ENCODE data around the gene CD109.

The CD109 gene

GRCh38 chr6:73727114-73727513 lies 31.1 kb downstream of the CD109 start:
- no peak for DNase-seq (ENCODE audit: low spot score)

GRCh38 chr6:73728548-73729205 lies 32.7 kb downstream of the CD109 start:
- DNase-seq (ENCODE audit: low spot score): no peak

GRCh38 chr6:73731285-73731684 lies 35.3 kb downstream of the CD109 start:
- no peak for DNase-seq (ENCODE audit: low spot score)

GRCh38 chr6:73732845-73733675 lies 37.1 kb downstream of the CD109 start:
- peak; percentile 62 for DNase-seq (ENCODE audit: low spot score)

- DNase-seq (ENCODE audit: low spot score): no peak
Observed at GRCh38 chr6:73733791-73734190, 37.8 kb downstream of the CD109 start.

- DNase-seq (ENCODE audit: low spot score): no peak
Observed at GRCh38 chr6:73734832-73735453, 38.9 kb downstream of the CD109 start.

GRCh38 chr6:73738367-73739028 lies 42.5 kb downstream of the CD109 start:
- DNase-seq (ENCODE audit: low spot score): no peak

GRCh38 chr6:73739096-73739495 lies 43.1 kb downstream of the CD109 start:
- peak; percentile 45 for DNase-seq (ENCODE audit: low spot score)

- no peak for DNase-seq (ENCODE audit: low spot score)
Observed at GRCh38 chr6:73742433-73742832, 46.4 kb downstream of the CD109 start.

GRCh38 chr6:73743081-73743480 lies 47.1 kb downstream of the CD109 start:
- no peak for DNase-seq (ENCODE audit: low spot score)

- no peak for DNase-seq (ENCODE audit: low spot score)
Observed at GRCh38 chr6:73743556-73743955, 47.6 kb downstream of the CD109 start.

- no peak for DNase-seq (ENCODE audit: low spot score)
Observed at GRCh38 chr6:73746787-73747186, 50.8 kb downstream of the CD109 start.

GRCh38 chr6:73747289-73747688 lies 51.3 kb downstream of the CD109 start:
- DNase-seq (ENCODE audit: low spot score): no peak

GRCh38 chr6:73752943-73753342 lies 56.9 kb downstream of the CD109 start:
- DNase-seq (ENCODE audit: low spot score): no peak

- DNase-seq (ENCODE audit: low spot score): no peak
Observed at GRCh38 chr6:73766040-73766439, 70.0 kb downstream of the CD109 start.

- no peak for DNase-seq (ENCODE audit: low spot score)
Observed at GRCh38 chr6:73768558-73768957, 72.6 kb downstream of the CD109 start.

- no peak for DNase-seq (ENCODE audit: low spot score)
Observed at GRCh38 chr6:73769976-73770375, 74.0 kb downstream of the CD109 start.

- no peak for DNase-seq (ENCODE audit: low spot score)
Observed at GRCh38 chr6:73774311-73774774, 78.3 kb downstream of the CD109 start.

- no peak for DNase-seq (ENCODE audit: low spot score)
Observed at GRCh38 chr6:73779943-73780342, 83.9 kb downstream of the CD109 start.

- no peak for DNase-seq (ENCODE audit: low spot score)
Observed at GRCh38 chr6:73782911-73783310, 86.9 kb downstream of the CD109 start.

GRCh38 chr6:73784726-73785505 lies 88.9 kb downstream of the CD109 start:
- no peak for DNase-seq (ENCODE audit: low spot score)

- no peak for DNase-seq (ENCODE audit: low spot score)
Observed at GRCh38 chr6:73790574-73790973, 94.6 kb downstream of the CD109 start.

Measured in hematopoietic multipotent progenitor cell treated with erythropoietin and hydrocortisone succinate and interleukin-3 and kit ligand, for 17 days (in vitro differentiated cells).